GM21786 (cell line): ENCODE data around the gene C9orf50.
A peak's percentile ranks its signal among the peaks of the same experiment; 100 is the strongest.

ENCODE experiments used
- ATAC-seq: cut with Tn5 transposase; IDR thresholded peaks from one replicate; pipeline ENCODE4 v1.9.1; 2021; ENCODE audit not compliant: unreplicated experiment

The C9orf50 gene

DNA sequence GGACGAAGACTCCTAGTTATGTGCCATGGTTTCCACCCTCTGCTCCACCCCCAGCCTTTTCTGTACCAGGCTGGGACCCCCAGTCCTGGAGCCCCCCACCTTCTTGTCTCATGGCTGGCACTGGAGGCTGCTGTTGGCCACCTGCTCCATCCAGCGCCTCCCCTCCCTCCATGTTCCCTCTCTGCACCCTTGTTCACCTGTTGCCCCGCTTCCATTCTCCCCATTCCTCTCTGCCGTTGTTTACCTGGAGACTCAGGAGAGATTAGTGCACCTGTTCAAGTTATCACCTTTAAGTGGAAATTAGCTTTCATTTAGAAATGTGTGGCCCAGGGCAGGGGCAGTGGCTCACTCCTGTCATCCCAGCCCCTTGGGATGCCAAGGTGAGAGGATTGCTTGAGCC is 12.3 kb upstream of the C9orf50 start:
- no peak for ATAC-seq

DNA sequence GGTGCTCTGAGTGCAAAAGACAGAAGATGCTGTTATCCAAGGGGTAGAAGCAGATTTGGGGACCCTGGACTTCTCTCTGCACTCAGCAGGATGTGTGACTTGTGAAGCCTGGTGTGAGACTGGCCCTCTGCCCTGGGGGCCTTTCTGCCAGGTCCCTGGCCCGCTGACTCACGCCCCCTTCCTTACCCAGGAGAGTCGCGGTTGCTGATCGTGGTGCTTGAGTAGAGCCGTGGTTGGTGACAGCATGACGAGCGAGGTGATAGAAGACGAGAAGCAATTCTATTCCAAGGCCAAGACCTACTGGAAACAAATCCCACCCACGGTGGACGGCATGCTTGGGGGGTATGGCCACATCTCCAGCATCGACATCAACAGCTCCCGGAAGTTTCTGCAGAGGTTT is 11.6 kb upstream of the C9orf50 start:
- ATAC-seq = no peak

DNA sequence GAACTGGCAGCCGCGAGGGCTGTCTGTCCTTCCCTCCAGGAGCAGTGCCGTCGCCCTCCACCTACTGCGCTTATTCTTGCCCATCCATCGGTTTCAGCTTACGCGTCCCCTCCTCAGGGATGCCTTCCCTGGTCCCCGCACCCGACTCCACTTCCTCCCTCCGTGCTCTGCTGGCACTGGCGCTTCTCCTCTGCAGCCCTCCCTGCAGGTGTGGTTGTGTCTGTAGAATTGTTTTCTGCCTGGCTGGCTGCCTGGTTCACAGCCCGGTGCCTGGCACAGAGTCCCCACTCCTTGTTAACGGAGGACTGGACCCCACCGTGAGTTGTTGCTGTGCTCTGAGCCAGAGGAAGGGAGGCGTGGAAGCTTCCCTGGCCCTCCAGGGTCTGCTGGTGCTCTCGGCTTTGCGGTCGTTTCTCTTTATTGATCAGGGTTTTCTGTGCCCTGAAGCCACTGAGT is 10.8 kb upstream of the C9orf50 start:
- ATAC-seq = no peak

DNA sequence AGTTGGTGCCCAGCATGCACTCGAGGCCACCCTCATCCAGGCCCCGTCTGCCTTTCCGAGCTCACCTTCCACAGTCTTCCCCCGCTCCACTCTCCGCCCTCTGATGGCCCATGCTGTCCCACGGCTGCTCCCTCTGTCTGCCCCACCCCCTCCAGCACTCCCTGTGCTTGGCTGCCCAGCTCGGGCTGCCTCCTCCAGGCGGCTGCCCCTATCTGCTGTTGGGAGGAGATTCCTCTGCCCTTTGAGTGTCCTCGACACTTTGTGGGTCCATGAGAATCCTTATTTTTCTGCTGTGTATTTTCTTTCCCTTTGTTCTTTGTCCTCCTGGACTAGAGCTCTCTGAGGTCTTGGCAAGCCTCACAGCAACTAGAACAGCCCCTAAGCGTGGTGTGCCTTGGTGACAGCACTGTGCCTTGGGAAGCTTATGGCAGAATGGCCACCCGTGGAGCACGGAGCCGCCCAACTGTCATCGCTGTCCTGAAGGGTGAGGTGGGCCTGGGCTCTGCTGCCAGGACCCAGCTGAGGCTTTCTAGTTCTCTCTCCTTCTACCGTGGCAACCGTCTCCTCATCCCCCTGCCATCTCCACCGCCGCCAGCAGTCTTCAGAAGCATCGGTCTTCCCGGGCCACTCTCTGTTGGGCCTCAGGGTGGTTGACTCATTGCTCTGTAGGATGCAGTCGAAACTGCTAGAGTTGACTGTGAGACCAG is 10.2 kb upstream of the C9orf50 start:
- ATAC-seq = no peak

DNA sequence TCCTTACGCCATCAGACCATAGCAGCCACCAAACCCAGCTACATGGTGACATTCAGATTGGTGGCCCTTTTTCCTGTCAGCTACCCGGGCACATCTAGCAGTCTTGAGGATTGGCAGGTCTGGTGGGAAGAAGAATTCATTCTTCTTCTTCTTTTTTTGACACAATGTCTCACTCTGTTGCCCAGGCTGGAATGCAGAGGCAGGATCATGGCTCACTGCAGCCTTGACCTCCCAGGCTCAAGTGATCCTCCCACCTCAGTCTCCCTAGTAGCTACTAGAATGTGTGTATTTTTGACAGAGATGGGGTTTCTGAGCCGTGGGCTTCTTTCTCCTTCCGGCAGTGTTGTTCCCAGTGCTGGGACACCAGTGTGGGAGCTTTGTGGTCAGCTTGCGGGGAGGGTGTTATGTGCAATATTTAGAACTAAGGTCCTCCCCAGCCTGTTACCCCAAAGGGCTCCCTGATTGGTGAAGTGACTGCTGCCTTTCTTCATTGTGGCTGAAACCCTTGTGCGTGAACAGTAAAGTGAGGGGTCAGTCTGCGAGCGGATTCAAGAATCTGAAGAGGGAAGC is 8.4 kb upstream of the C9orf50 start:
- ATAC-seq = no peak

DNA sequence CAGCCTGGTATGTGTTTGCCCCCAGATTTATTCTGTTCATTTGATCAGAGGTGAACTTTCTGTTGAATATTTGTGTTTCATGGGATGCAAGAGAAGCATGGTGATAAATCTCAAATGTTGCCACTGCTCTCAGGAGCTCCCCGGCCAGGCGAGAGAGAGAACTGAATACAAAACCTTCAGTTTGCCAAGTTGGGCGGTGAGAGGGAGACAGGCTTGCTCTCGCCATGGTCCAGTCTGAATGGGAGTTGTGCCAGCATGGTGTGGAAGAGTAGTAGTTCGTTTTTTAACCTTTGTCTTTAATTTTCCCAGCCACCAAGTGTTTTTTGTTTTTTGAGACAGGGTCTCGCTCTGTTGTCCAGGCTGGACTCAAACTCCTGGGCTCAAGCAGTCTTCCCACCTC is 7.8 kb upstream of the C9orf50 start:
- no peak for ATAC-seq

DNA sequence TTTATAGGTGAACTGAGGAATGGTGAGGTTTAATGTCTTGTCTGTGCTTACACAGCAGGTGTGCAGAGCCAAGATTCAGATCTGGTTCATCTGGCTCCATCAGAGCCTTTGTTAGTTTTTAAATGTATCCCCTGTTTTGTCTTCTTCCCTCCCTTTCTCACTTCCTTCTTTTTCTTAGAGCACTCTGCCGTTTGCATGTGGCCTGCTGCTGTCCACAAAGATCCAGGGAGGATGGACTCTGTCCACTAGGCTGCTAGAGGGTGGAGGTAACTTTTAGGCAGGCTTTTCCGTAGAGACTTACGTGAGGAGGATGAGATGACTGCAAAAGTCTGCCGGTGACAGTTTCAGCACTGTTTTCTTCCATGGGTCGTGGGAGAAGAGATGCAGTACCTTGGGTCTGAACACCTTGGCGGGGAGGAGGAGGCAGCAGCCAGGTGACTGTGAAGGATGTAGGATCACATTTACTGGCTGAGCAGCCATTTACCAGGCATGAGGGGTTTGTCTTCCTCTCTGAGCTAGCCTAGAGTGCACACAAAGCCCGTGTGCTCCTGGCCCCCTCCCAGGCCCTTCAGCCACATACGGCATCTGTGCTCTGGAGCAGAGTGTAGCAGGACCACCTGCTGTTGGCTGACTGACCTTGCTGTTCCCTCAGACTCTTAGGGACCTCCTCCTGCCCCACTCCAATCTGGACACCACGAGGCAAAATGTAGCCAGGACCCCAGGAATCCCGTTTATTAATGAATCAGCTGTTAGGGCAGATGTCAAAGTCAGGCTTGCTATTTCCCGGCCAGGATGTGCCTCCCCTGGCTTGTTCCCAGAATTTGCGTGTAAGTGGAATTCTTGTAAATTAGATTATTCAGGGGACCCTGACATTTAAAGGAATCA is 6.9 kb upstream of the C9orf50 start:
- ATAC-seq = no peak

DNA sequence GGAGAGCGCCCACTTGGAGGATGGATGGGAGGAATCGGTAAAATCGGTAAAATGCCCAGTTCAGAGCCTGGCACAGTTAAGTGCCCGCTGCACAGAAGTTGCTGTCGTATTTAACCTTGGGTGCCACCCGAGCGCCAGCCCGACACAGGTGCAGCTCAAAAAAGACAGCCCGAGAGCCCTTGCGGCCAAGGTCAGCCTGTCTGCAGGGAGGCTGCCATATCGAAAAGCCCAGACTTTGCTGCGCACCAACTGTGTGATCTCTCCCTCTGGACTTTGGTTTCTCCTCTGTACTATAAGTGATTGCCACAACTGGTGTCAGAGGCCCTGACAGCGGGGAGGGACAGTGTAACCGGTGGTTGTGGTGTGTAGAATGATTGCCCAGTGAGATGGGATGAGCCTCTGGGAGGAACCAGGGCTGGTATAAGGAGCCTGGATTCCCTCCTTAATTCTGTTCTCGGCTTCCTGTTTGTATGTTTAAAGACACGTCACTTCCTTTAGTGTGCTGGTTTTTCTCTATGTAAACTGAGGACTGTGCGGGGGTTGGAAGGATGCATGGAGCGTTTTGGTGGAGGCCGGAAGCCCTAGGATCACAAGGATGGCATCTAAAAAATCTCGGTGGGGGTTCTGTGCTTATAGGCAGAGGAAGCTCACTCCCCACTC is 5.9 kb upstream of the C9orf50 start:
- ATAC-seq = no peak

DNA sequence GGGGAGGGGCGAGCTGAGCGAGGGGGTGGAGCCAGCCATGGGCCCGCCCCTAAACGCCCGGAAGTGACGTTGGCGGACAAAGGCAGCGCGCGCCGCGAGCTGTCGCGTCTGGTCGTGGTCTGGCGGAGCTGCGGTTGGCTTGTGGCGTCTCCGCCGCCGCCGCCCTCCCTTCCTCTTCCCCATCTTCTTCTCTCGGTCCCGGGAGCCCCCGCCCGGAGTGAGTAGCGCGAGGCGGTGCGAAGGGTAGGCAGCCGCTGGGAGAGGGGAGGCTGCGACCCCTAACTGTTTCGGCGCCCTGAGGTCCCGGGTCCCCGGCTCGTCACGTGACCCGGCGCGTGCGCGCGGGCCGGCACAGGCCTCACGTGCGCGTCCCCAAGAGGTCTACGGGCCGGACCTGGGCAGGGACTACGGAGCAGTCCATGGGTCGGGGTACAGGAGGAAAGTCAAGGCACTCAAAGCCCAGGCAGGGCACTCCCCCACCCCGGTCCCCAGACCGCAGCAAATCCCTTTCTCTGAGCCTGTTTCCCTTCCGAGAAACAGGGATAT is 5.3 kb upstream of the C9orf50 start, which contains the start of gene NTMT1:
NTMT1 (plus strand) TSS at position 85 of the 546 bp plus-strand sequence. CDS start 6,541 bp downstream, outside the sequence.
- peak; percentile 89 for ATAC-seq

DNA sequence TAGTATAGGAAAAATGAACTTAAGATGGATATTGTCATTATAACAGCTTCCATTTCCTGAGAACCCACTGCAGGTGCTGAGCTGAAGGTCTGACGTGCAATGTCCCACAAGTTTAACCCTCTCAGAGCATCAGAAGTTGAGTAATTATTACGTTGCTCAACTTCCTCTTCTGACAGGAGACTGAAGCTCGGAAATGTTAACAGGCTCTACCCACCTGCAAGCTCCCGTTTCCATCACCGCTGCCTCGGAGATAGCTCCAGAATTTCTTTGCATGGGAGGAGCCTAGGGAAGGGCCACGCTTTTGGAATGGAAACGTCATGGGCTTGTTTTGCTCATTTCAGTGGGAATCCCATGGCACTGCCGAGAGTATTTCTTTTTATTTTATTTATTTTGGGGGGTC is 4.0 kb upstream of the C9orf50 start:
- ATAC-seq = no peak

DNA sequence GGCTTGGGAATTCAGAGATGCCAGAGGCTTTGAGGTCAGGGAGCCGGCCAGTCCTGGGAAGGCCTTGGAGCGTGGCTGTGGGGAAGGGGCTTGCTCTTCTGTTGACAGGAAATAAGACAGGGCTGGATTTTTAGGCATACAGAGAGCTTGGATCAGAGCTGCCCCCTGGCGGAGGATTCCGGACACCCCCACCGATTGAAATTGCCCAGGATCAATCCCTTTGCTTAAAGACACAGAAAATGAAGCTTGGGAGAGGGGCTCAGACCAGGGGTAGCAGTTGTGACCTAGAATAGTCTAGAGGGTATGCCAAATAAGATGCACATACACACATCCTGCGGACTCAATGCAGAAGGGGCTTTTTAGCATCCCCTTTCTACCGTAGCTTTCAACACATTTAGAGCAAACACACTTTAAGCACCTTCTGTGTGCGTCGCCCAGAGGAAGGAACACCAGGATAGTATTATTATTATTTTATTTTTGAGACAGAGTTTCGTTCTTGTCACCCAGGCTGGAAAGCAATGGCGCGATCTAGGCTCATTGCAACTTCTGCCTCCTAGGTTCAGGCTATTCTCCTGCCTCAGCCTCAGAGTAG is 3.4 kb upstream of the C9orf50 start:
- ATAC-seq = no peak

DNA sequence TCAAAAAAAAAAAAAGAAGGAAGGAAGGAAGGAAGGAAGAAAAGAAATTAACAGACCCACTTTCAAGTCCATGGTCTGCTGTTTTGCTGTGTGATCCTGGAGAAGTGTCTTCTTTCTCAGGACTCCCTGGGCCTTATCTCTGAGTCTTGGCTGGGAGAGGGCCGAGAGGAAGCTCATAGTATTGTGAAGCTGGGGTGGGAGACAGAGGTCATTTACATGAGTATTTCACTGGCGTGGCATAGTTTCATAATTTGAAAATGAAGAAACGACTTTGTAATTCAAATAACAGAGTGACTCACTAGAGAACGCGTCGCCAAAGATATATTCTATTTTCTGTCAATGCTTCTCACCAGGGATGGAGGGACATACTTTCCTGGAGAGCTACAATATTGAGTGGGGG is 2.4 kb upstream of the C9orf50 start:
- no peak for ATAC-seq

DNA sequence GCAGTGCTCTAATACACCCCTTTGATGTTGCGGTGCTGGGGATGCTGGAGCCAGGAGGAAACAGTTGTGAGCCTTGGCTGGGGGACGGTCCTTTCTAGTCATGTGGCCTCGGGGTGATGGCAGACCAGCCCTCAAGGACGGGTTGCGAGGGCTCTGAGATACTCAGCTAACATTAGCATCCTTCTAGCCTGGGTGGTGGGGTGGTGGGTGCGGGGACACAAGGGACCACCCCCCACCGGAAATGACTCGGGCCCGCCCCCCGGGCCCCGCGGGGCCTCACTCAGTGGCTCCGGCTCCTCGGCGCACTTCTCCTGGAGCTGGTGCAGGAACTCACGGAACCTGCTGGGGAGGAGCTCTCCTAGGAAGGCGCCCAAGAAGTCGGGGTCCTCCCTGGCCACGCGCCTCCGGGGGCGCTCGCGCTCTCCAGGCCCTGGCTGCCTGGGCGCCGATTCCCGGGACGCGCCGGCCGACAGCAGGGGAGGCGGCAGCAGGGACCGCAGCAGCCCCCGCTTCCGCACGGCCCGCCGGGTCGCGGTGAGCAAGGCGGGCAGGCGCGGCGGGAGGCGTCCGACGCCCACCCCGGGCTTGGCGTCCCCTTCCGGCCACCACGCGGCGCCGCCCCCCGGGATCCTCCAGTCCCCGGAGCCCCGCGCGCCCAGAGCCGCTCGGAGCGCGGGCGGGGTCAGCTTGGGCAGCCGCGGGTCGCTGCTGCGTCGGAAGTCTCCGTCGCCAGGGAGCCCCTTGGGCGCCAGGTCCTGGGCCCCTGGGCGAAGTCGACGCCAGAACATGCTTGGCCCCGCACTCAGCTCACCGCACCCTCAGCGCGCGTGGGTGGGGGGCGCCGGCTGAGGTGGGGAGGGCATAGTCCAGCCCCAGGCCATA is 873 bp downstream of the C9orf50 start:
- ATAC-seq = no peak

DNA sequence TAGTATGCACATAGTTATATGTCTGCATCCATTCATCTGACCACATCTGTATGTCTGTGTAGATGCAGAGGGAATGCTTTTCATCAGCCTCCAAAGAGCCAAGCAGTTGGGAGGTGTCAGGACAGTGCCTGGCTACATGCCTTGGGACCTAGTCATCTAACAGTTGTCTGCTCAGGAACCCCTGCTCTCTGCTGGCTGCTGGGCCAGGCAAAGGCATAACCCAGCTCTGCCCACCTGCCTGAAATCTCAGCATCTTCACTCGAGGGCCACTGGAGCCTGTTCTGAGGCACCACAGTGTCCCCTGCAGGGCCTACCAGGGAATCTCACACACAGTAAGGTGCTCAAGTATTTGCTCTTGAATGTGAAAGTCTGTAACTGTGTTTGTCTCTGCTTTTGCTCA is 3.7 kb downstream of the C9orf50 start:
- ATAC-seq = no peak

DNA sequence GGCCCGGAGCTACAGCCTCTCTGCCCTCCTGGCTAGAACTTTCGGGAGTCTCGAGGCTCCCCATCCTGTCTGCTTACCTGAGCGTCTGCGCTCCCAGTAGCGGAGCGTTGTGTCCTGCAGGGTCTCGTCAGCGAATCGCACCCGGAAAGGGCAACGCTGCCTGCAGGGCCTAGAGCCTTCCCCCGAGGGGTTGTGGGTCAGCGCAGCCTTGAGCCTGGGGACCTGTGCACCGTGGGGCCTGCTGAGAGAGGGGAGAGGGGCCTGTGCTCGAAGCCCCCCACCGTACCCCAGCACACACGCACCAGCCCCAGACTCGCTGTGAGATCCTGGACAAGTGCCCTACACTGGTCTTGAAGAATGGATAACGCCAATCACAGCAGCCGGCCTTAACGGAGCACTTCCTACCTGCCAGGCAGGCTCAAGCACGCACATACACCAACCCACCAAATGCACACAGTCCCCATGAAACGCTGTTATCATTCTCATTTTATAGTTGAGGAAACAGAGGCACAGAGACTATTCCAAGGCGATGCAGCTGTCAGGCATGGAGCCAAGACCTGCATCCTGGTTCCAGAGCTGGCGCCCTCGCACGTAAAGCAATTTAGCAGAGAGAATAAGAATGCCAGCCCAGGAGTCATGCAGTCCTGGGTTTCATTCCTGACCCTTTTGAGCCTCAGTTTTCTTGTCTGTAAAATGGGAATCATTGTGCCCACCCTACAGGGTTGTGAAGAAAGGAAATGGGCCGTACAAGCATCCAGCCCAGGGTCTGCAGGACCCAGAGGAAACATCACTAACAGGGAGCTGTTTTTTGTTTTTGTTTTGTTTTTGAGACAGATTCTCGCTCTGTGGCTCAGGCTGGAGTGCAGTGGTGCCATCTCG is 5.3 kb downstream of the C9orf50 start:
- ATAC-seq = no peak

DNA sequence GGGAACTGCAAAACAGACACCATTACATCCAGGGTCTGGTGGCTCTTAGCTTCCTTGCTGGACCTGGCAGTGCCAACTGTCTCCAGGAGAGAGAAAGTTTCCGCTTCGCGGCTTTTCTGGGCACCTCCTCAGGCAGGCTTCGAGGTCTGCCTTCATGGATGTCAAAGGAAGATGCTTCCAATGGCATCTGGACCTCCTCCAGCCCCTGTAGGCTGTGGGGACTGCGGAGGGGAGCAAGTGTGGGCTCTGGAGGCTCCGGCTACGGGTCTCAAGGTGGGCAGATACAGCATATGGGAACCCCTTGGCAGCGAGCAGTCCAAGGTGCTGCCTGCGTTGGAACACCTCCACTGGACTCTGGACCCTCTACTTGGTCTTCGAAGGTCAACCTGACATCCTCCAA is 6.0 kb downstream of the C9orf50 start:
- ATAC-seq = no peak

DNA sequence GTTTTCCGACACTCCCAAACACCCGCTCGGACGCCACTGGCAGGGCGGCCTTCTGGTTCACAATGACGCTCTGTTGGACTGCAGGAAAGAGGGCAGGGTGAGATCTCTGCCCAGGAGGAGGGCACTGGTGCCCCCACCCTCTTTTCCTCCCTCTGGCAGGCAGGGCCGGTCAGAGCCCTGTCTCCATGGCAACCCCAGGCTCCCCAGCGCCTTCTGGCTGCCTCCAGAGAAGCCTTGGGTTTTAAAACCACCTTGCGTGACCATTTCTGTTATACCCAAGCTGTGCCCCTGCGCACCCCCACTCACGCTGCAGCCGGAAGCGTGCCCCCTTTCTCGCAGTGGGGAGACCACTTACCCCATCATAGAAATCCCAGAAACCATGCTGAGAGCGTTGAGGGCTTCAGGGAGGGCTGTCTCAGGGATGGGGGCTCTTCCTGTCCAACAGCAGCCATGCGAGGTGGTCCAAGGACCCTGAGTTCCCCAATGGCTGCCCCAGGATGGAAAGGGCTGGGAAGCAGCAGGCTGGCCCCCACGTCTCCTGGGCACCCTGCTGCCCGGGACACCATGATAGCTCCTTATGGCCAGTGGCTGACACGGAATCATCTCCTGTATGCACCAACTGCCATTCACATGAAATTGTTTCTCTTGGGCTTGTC is 7.3 kb downstream of the C9orf50 start:
- no peak for ATAC-seq

DNA sequence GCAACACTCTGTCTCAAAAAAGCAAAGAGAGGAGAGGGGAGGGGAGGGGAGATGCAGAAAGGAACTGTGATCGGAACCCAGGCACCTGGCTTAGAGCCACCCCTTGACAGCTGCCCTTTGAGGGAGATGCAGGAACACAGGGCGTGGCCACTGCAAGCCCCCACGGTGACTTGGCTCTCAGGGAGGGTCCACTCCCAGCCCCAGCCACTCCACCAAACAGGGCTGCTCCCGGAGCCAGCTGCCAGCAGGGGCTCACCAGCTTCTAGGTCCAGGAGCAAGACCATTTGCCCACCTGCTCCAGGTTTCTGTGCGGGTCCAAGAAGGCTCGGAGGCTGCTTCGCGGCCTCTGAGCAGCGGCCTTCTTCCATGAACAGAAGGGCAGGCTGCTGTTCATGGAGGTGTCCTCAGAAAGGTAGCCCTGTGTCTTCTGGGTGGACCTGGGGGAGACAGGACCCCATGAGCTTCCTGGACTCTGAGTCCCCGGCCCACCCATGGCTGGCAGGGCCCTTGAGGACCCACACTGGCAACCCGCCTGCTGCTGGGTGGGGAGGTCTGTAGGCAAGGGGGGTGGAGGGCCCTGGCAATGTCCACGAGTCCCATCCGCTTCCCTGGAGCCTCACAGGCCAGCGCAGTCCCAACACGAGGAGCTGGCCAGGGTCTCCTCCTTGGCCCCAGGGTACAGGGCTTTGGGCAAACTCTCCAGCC is 7.9 kb downstream of the C9orf50 start:
- ATAC-seq = no peak
